CD4-positive, alpha-beta T cell treated with Interferon alpha-2 for 1 hour (primary cell): Measurements from ENCODE around the gene KCNJ14.
"Not testable (repeated sequence)": the region's sequence is repeated elsewhere in the genome, so short reads cannot be mapped to it uniquely, and the experiment has no call there.

Experiments used
- DNase-seq, 2 donors: peaks; one replicate each; pipeline ENCODE4 v3.0.0-alpha.2; 2020 to 2022

KCNJ14 gene

GRCh38 chr19:48473161-48473966, 18.0 kb downstream of the KCNJ14 start:
- DNase-seq = no peak

GRCh38 chr19:48474084-48474592, 18.8 kb downstream of the KCNJ14 start:
- no peak for DNase-seq

- no peak for DNase-seq
Measured at GRCh38 chr19:48475369-48476068, 20.1 kb downstream of the KCNJ14 start.

GRCh38 chr19:48476176-48476575, 20.8 kb downstream of the KCNJ14 start:
- no peak for DNase-seq

- DNase-seq = no peak
Measured at GRCh38 chr19:48477067-48477685, 21.8 kb downstream of the KCNJ14 start.

GRCh38 chr19:48477698-48478338, 22.4 kb downstream of the KCNJ14 start:
- no peak for DNase-seq

GRCh38 chr19:48478339-48479256, 23.2 kb downstream of the KCNJ14 start:
- no peak for DNase-seq

- no peak for DNase-seq
Measured at GRCh38 chr19:48479686-48480085, 24.3 kb downstream of the KCNJ14 start.

GRCh38 chr19:48480183-48480557, 24.8 kb downstream of the KCNJ14 start:
- DNase-seq = peak; percentile 35 to 50

GRCh38 chr19:48480558-48481500, 25.5 kb downstream of the KCNJ14 start:
- DNase-seq = peak; percentile 34 to 61

GRCh38 chr19:48481846-48482639, 26.7 kb downstream of the KCNJ14 start:
- no peak for DNase-seq

GRCh38 chr19:48483301-48483700, 27.9 kb downstream of the KCNJ14 start:
- DNase-seq = no peak

- no peak for DNase-seq
Measured at GRCh38 chr19:48484247-48484893, 29.0 kb downstream of the KCNJ14 start.

- DNase-seq = no peak
Measured at GRCh38 chr19:48484931-48485612, 29.7 kb downstream of the KCNJ14 start.

- DNase-seq = not testable (repeated sequence)
Measured at GRCh38 chr19:48486706-48487105, 31.3 kb downstream of the KCNJ14 start.

GRCh38 chr19:48487544-48487943, 32.2 kb downstream of the KCNJ14 start:
- no peak for DNase-seq

- no peak for DNase-seq
Measured at GRCh38 chr19:48487948-48488347, 32.6 kb downstream of the KCNJ14 start.

- DNase-seq = not testable (repeated sequence)
Measured at GRCh38 chr19:48488478-48488877, 33.1 kb downstream of the KCNJ14 start.
